Spinal cord (tissue), 10 donors: ENCODE results near the gene TK1. TPM values are rescaled to one million over a fixed set of nuclear protein-coding genes. Genes with fewer than 3 reads are reported as not detected.
A peak's percentile ranks its signal among the peaks of the same experiment; 100 is the strongest.

Experiments used
- DNase-seq, 6 donors: peaks; one replicate each; pipeline versions ENCODE4 v3.0.0 to v3.0.0-alpha.2; 2013 to 2015; ENCODE audit warnings: low spot score in 6 of 6, low read depth in 4 of 6
- H3K27ac ChIP-seq: one replicate; pipeline ENCODE4 v1.5.1; 2013; ENCODE audit warnings: low read depth, low read length, control low read depth
- H3K27me3 ChIP-seq: one replicate; pipeline ENCODE4 v1.6.1; 2013; ENCODE audit warnings: low read length; ENCODE audit not compliant: control insufficient read depth, insufficient read depth
- H3K36me3 ChIP-seq: one replicate; pipeline ENCODE4 v1.6.1; 2013; ENCODE audit warnings: low read length; ENCODE audit not compliant: control insufficient read depth, insufficient read depth
- H3K4me1 ChIP-seq: one replicate; pipeline ENCODE4 v1.6.1; 2013; ENCODE audit warnings: low read length; ENCODE audit not compliant: control insufficient read depth, insufficient read depth
- H3K4me3 ChIP-seq: one replicate; pipeline ENCODE4 v1.5.1; 2013; ENCODE audit warnings: low read depth, low read length, control low read depth
- H3K9me3 ChIP-seq: one replicate; pipeline ENCODE4 v1.6.1; 2013; ENCODE audit warnings: low read length; ENCODE audit not compliant: control insufficient read depth, insufficient read depth
- WGBS: methylation state at CpG from one replicate; pipeline ENCODE4 v1.1.5; 2013; ENCODE audit warnings: missing lambda C conversion rate; ENCODE audit not compliant: insufficient coverage; 5-methylcytosine and 5-hydroxymethylcytosine counted together
- polyA plus RNA-seq, 2 donors: library from polyadenylated mRNA; unstranded; fragments of 120-200 nt; gene quantifications; one replicate each; pipeline ENCODE4 v1.2.1, GENCODE V29; 2013; ENCODE audit not compliant: insufficient read length in 2 of 2
- total RNA-seq, 2 donors: library from RNA; depleted of rRNA in 1 of 2; stranded (reverse); fragments of 120-200 nt in 1 of 2; fragments of >200 nt in 1 of 2; gene quantifications; one replicate each; pipeline versions ENCODE4 v1.2.3 to v1.2.4, GENCODE V29; 2013 to 2014
- donor health status: healthy.

Gene TK1
- total and polyA plus RNA-seq, 4 donors = 11.0 to 13.8 (median 12.7) TPM

GRCh38 chr17:78223061-78223460, 36.2 kb upstream of the TK1 start:
- Histone ChIP-seq H3K27ac (no peak overlapping the region), H3K4me1 (peaks cover 18% of the 10 kb centered on the region), H3K36me3 (peaks cover 14% of the 10 kb centered on the region), H3K4me3 (no peak overlapping the region), H3K9me3 (no peaks in the 10 kb centered on the region), H3K27me3 (no peaks in the 10 kb centered on the region)
- WGBS = 98% methylated on average over 4 of the region's 4 CpGs
- no peak for DNase-seq

- no peaks in the 10 kb centered on the region for H3K27me3 ChIP-seq
- DNase-seq = no peak
- H3K4me1 ChIP-seq = peaks cover 16% of the 10 kb centered on the region
- H3K36me3 ChIP-seq = peaks cover 14% of the 10 kb centered on the region
- H3K27ac ChIP-seq = no peak overlapping the region
- 83% methylated on average over 11 of the region's 11 CpGs for WGBS
- no peak overlapping the region for H3K4me3 ChIP-seq
- no peaks in the 10 kb centered on the region for H3K9me3 ChIP-seq
These were observed 32.7 kb upstream of the TK1 start for GRCh38 chr17:78219396-78220150.

GRCh38 chr17:78214706-78215061, 27.8 kb upstream of the TK1 start:
- Histone ChIP-seq H3K4me1 (peaks cover 14% of the 10 kb centered on the region), H3K9me3 (no peaks in the 10 kb centered on the region), H3K27me3 (no peaks in the 10 kb centered on the region), H3K36me3 (no peaks in the 10 kb centered on the region), H3K27ac (no peak overlapping the region), H3K4me3 (peak overlapping the region; percentile 64)
- WGBS = 7% methylated on average over 3 of the region's 5 CpGs
- no peak for DNase-seq

- no peaks in the 10 kb centered on the region for H3K27me3 ChIP-seq
- H3K36me3 ChIP-seq = no peaks in the 10 kb centered on the region
- under 1% methylated on average over 60 of the region's 60 CpGs for WGBS
- peak within 1 kb of the TSS; percentile 64 for H3K4me3 ChIP-seq
- H3K9me3 ChIP-seq = no peaks in the 10 kb centered on the region
- H3K27ac ChIP-seq = no peak within 1 kb of the TSS
- peaks cover 14% of the 10 kb centered on the region for H3K4me1 ChIP-seq
- peak; percentile 53 to 96 (median 84) for DNase-seq
These were observed 27.3 kb upstream of the TK1 start, which contains the start of gene BIRC5 for GRCh38 chr17:78214016-78214705. Gene BIRC5 (plus strand): TSS chr17:78214253. CDS start chr17:78214317, 64 bp downstream.

- peaks cover 4% of the 10 kb centered on the region for H3K36me3 ChIP-seq
- no peak for DNase-seq
- no peak overlapping the region for H3K27ac ChIP-seq
- peaks cover 14% of the 10 kb centered on the region for H3K4me1 ChIP-seq
- H3K4me3 ChIP-seq = no peak overlapping the region
- 94% methylated on average over 10 of the region's 11 CpGs for WGBS
- H3K27me3 ChIP-seq = no peaks in the 10 kb centered on the region
- H3K9me3 ChIP-seq = no peaks in the 10 kb centered on the region
These were observed 24.2 kb upstream of the TK1 start for GRCh38 chr17:78211032-78211431.

GRCh38 chr17:78210111-78210510, 23.3 kb upstream of the TK1 start:
- Histone ChIP-seq H3K9me3 (no peaks in the 10 kb centered on the region), H3K27ac (no peak overlapping the region), H3K27me3 (no peaks in the 10 kb centered on the region), H3K4me1 (peaks cover 13% of the 10 kb centered on the region), H3K4me3 (no peak overlapping the region), H3K36me3 (peaks cover 12% of the 10 kb centered on the region)
- no peak for DNase-seq
- WGBS = 93% methylated on average over 6 of the region's 10 CpGs

GRCh38 chr17:78208486-78208885, 21.6 kb upstream of the TK1 start:
- no peak overlapping the region for H3K27ac ChIP-seq
- no CpG with 5 or more reads among the region's 3 CpGs for WGBS
- DNase-seq = no peak
- H3K9me3 ChIP-seq = no peaks in the 10 kb centered on the region
- H3K27me3 ChIP-seq = no peaks in the 10 kb centered on the region
- H3K36me3 ChIP-seq = peaks cover 20% of the 10 kb centered on the region
- H3K4me3 ChIP-seq = no peak overlapping the region
- no peaks in the 10 kb centered on the region for H3K4me1 ChIP-seq

- Histone ChIP-seq H3K4me3 (no peak overlapping the region), H3K9me3 (no peaks in the 10 kb centered on the region), H3K27me3 (no peaks in the 10 kb centered on the region), H3K27ac (no peak overlapping the region), H3K36me3 (peaks cover 29% of the 10 kb centered on the region), H3K4me1 (no peaks in the 10 kb centered on the region)
- WGBS = 94% methylated on average over 5 of the region's 7 CpGs
- DNase-seq = no peak
These were observed 19.4 kb upstream of the TK1 start for GRCh38 chr17:78206298-78206697.

GRCh38 chr17:78205124-78205775, 18.4 kb upstream of the TK1 start:
- no peak overlapping the region for H3K4me3 ChIP-seq
- H3K4me1 ChIP-seq = no peaks in the 10 kb centered on the region
- peaks cover 30% of the 10 kb centered on the region for H3K36me3 ChIP-seq
- no peak overlapping the region for H3K27ac ChIP-seq
- no peak for DNase-seq
- no peaks in the 10 kb centered on the region for H3K27me3 ChIP-seq
- no peaks in the 10 kb centered on the region for H3K9me3 ChIP-seq
- 92% methylated on average over 16 of the region's 17 CpGs for WGBS
